Middle frontal gyrus (tissue), 1 donor: ENCODE measurements around the gene HCRTR2.
"Not testable (repeated sequence)": the region's sequence is repeated elsewhere in the genome, so short reads cannot be mapped to it uniquely, and the experiment has no call there.

Experiments used
- DNase-seq: peaks from one replicate; pipeline ENCODE4 v3.0.0-alpha.2; 2015; ENCODE audit warnings: low spot score; ENCODE audit errors: extremely low spot score

Gene HCRTR2

GRCh38 chr6:55212156-55212555 lies 37.8 kb downstream of the HCRTR2 start:
- DNase-seq = no peak

- no peak for DNase-seq
These were observed 46.6 kb downstream of the HCRTR2 start for GRCh38 chr6:55220961-55221360.

GRCh38 chr6:55227862-55228261 lies 53.5 kb downstream of the HCRTR2 start:
- no peak for DNase-seq

GRCh38 chr6:55239099-55239498 lies 64.8 kb downstream of the HCRTR2 start:
- no peak for DNase-seq

GRCh38 chr6:55240975-55241605 lies 66.8 kb downstream of the HCRTR2 start:
- not testable (repeated sequence) for DNase-seq

- DNase-seq = no peak
These were observed 76.1 kb downstream of the HCRTR2 start for GRCh38 chr6:55250400-55250799.

GRCh38 chr6:55255113-55255512 lies 80.8 kb downstream of the HCRTR2 start:
- DNase-seq = no peak

- DNase-seq = no peak
These were observed 85.9 kb downstream of the HCRTR2 start for GRCh38 chr6:55260181-55260580.

- no peak for DNase-seq
These were observed 91.2 kb downstream of the HCRTR2 start for GRCh38 chr6:55265409-55266114.

- DNase-seq = no peak
These were observed 92.6 kb downstream of the HCRTR2 start for GRCh38 chr6:55266896-55267295.

- DNase-seq = no peak
These were observed 102.6 kb downstream of the HCRTR2 start for GRCh38 chr6:55276745-55277530.

- no peak for DNase-seq
These were observed 103.3 kb downstream of the HCRTR2 start for GRCh38 chr6:55277646-55278045.

GRCh38 chr6:55281215-55281614 lies 106.9 kb downstream of the HCRTR2 start:
- DNase-seq = no peak

GRCh38 chr6:55282115-55282514 lies 107.8 kb downstream of the HCRTR2 start:
- DNase-seq = no peak

- no peak for DNase-seq
These were observed 112.5 kb downstream of the HCRTR2 start for GRCh38 chr6:55286824-55287223.

GRCh38 chr6:55290736-55291135 lies 116.4 kb downstream of the HCRTR2 start:
- DNase-seq = no peak

GRCh38 chr6:55293116-55293515 lies 118.8 kb downstream of the HCRTR2 start:
- DNase-seq = no peak

- not testable (repeated sequence) for DNase-seq
These were observed 122.9 kb downstream of the HCRTR2 start for GRCh38 chr6:55297214-55297613.

GRCh38 chr6:55299286-55299985 lies 125.1 kb downstream of the HCRTR2 start:
- no peak for DNase-seq

GRCh38 chr6:55304747-55305146 lies 130.4 kb downstream of the HCRTR2 start:
- DNase-seq = no peak

GRCh38 chr6:55319961-55320695 lies 145.8 kb downstream of the HCRTR2 start:
- DNase-seq = no peak
